Upper lobe of left lung (tissue), 4 donors: ENCODE data around the gene ADAMTSL3.
"Not testable (repeated sequence)": the region's sequence is repeated elsewhere in the genome, so short reads cannot be mapped to it uniquely, and the experiment has no call there.

Experiments used
- POLR2A ChIP-seq, 4 donors: fragments of 450-650 bp; IDR thresholded peaks; one replicate each; pipeline ENCODE4 v1.5.1; 2016 to 2017; ENCODE audit warnings: antibody characterized with exemption in 4 of 4, mild to moderate bottlenecking in 2 of 4
- POLR2AphosphoS5 ChIP-seq, 2 donors: sonication (generic); formaldehyde crosslinking; IDR thresholded peaks; one replicate each; pipeline ENCODE4 v1.5.1; 2017; ENCODE audit warnings: antibody characterized with exemption in 2 of 2
- TF ChIP-seq, protein P1 (sequence below), 6 experiments: fragments of 450-650 bp in 4 of 6; fragments of 200-600 bp in 2 of 6; sonication (generic) in 2 of 6; IDR thresholded peaks; one replicate each; pipeline ENCODE4 v1.5.1; 2016 to 2019; ENCODE audit warnings: antibody characterized with exemption in 6 of 6

DNA sequence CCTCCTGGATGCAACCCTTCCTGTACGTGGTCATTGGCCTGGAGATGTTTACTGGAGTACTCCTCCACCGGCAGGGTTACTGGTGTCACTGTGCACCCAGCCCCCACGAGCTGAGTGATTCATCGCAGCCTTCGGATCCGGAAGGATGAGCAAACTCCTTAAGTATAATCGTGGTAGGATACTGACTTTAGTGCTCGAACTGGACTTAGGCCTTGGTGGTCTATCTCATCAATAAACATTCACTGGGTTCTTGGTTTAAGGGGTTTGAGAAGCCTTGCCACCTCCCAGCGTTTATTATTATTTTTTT, 426.8 kb downstream of the ADAMTSL3 start:
- TF ChIP-seq, protein P1, sequence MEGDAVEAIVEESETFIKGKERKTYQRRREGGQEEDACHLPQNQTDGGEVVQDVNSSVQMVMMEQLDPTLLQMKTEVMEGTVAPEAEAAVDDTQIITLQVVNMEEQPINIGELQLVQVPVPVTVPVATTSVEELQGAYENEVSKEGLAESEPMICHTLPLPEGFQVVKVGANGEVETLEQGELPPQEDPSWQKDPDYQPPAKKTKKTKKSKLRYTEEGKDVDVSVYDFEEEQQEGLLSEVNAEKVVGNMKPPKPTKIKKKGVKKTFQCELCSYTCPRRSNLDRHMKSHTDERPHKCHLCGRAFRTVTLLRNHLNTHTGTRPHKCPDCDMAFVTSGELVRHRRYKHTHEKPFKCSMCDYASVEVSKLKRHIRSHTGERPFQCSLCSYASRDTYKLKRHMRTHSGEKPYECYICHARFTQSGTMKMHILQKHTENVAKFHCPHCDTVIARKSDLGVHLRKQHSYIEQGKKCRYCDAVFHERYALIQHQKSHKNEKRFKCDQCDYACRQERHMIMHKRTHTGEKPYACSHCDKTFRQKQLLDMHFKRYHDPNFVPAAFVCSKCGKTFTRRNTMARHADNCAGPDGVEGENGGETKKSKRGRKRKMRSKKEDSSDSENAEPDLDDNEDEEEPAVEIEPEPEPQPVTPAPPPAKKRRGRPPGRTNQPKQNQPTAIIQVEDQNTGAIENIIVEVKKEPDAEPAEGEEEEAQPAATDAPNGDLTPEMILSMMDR (IDR thresholded peaks at IDR 0.05), result not testable (repeated sequence)
- not testable (repeated sequence) for TF ChIP-seq POLR2AphosphoS5, POLR2A (IDR thresholded peaks at IDR 0.05)
